ENCODE measurements around the gene FLT3LG.

The FLT3LG gene

DNA sequence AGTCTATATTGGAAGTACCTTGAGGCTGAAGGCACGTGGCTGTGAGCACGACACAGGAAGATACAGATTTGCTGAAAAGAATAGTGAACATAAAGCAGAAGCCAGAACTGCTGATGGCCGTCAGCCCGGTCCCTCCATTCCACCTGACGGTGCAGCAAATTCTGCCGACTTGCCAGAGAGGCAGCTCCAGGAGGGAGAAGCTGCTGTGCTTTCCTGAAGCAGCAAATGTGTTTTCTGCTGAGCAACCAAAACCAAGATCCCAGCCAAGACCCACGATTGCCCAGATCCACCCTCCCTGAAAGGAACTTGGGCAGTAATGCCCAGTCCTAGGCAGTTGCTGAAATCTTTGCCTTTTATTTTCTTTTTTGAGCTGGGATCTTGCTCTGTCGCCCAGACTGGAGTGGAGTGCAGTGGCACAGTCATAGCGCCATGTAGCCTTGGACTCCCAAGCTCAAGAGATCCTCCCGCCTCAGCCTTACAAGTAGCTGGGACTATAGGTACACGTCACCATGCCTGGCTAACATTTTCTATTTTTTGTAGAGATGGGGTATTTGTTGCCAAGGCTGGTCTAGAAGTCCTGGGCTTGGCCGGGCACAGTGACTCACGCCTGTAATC lies 46.8 kb downstream of the FLT3LG start:
- no peak for DNase-seq

DNA sequence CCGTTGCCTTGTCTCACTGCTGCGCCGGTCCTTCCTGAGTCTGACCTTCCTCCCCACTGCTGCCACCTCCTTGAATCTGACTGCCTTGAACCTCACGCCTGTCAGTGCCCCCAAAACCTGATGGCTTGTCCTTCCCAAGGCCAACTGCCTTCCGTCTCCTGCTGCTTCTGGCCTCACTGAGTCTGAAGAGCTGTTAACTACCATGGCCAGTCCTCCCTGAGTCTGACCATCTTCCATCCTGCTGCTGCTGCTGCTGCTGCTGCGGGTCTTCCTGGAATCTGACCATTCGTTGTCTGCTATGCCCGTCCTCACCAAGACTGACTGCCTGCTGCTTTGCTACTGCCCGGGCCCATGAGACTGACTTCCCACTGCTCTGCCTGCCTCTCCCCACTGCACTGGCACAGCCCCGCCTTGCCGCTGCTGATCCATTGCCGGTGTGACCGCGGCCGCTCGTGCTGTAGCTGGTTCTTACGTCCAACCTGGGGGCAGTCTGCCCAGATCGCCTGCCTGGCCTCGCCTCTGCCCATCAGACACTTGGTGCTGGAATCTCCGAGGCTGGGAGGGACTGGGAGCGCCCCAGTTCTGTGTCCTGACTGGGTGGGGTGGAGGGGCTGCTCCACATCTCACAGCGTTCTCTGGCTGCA lies 50.9 kb downstream of the FLT3LG start:
- DNase-seq: no peak

DNA sequence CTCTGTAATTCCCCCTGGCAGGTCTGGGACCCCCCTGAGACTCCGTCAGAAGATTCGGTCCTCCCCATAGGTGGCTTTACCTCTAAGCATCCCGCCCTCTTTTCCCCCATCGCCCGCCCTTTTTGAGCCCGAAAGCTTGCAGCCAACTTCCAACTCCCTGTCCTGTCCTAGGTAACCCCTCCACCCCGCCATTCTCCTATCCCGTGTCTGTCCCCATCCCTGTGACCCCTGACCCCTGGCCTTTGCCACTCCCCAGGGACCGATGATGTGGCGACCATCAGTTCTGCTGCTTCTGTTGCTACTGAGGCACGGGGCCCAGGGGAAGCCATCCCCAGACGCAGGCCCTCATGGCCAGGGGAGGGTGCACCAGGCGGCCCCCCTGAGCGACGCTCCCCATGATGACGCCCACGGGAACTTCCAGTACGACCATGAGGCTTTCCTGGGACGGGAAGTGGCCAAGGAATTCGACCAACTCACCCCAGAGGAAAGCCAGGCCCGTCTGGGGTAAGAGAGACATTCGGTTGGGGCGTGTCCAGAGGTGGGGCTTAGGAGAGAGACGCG lies 54.3 kb downstream of the FLT3LG start:
- DNase-seq: no peak

DNA sequence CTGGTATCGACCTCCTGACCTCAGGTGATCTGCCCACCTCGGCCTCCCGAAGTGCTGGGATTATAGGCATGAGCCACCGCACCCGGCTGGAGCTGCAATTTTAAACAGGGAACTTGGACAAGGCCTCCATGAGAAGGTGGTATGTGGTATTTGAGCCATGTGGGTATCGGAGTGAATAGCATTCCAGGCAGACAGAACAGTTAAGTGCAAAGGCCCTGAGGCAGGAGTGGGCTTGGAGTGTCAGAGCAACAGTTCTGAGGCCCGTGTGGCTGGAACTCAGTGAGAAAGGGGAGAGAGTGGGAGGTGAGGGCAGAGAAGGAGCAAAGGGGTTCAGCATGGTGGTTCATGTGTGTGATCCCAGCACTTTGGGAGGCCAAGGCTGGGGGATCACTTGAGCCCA lies 56.7 kb downstream of the FLT3LG start:
- DNase-seq: no peak

DNA sequence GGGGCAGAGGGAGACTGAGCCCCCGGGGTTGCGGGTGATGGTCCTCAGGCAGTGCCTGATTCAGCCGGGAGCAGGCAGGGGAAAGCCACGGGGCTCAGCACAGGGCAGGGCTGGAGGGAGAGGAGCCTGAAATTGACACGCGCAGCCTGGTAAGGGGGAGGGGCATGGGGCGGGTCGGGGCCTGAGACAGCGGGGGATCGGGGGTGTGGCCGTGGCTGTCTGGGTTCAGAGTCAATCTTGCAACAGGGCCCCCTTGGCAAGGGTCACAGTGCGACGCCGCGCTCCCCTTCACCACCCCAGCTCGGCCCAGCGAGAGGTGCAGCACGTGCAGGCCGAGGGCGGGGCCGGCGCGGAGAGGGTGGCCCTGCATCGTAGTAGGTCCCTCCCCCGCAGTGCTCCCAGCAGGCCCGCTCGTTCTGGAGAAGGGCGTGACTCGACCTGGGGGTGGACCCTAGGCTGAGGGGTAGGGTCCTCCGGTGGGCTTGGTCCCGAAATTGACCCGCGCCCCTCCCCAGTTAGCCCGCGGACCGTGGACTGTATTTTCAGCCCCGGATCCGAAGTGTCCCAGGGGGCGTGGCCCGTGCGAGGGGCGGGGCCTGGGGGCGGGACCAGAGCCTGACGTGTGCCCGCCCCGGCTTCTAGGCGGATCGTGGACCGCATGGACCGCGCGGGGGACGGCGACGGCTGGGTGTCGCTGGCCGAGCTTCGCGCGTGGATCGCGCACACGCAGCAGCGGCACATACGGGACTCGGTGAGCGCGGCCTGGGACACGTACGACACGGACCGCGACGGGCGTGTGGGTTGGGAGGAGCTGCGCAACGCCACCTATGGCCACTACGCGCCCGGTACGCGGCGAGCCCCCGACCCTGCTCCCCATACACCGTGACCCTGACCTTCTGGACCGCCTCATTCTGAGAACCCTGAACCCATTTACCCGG lies 59.8 kb downstream of the FLT3LG start:
- peak; percentile 77 to 98 (median 87) for DNase-seq

DNA sequence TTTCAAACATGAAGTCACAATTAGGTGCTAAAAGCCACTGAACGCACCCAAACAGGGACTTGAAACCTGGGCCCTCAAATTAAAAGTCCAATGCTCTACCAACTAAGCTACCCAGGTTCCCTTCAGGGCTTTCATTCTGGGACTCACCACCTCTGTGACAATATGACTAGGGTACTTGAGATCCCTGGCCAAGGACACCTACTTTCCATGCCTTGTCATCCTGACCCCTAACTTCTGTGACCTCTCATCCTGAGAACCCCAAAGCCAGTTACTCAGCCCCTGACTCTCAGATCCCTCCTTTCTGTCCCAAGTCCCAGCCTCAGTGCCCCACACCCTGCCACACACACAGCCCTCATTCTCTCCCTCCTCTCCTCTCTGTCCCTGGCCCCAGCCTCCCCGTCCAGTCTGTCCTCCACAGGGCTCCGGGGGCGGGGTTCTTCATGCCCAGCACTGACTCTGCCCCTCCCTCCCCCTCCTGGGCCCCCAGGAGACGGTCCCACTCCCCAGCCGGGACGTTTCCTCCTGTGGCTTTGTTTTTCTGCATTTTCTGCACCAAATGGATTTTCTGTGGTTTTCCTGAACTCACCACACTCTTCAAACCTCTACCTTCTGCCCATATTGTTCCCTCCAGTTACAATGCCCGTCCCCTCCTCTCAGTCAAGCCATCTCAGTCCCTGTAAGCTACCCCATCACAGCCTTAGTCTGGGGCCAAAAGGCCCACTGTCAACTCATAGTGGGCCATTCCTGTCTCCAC lies 60.8 kb downstream of the FLT3LG start:
- peak in 1 of 6 experiments; percentile 30 for DNase-seq

All from stimulated activated naive CD4-positive, alpha-beta T cell (primary cell).